Activated CD4-positive, CD25-positive, alpha-beta regulatory T cell treated with anti-CD3 and anti-CD28 coated beads, Interleukin-2, amount 50 U/mL, for 72 hours (primary cell): ENCODE results near the gene POU2F1.
"Not testable (repeated sequence)": the region's sequence is repeated elsewhere in the genome, so short reads cannot be mapped to it uniquely, and the experiment has no call there.

Experiments used
- DNase-seq: peaks from one replicate; pipeline ENCODE4 v3.0.0; 2021

The POU2F1 gene

DNA sequence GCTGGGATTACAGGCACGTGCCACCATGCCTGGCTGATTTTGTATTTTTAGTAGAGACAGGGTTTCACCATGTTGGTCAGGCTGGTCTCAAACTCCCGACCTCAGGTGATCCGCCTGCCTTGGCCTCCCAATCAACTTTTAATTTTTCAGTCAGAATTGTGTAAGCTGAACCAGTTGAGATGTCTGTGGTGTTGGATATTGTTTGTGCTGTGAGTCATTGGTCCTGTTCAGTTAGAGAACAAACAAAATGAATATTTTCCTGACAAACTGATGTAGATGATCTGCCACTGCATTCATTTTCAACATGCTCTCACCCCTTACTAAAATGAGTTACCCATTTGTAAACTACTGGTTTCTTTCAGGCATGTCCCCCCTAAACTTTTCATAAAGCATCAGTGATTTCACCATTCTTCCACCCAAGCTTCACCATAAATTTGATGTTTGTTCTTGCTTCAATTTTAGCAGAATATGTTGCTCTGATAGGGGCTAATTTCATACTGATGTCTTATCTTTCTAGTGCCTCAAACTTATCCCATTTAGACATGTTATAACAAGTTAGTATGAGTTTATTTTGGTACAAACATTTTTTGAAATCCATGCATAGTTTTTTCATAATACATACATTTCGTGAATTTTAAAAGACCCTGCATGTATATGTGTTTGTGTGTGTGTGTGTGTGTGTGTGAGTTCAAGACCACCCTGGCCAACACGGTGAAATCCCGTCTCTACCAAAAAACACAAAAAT, 15.2 kb upstream of the POU2F1 start:
- not testable (repeated sequence) for DNase-seq

DNA sequence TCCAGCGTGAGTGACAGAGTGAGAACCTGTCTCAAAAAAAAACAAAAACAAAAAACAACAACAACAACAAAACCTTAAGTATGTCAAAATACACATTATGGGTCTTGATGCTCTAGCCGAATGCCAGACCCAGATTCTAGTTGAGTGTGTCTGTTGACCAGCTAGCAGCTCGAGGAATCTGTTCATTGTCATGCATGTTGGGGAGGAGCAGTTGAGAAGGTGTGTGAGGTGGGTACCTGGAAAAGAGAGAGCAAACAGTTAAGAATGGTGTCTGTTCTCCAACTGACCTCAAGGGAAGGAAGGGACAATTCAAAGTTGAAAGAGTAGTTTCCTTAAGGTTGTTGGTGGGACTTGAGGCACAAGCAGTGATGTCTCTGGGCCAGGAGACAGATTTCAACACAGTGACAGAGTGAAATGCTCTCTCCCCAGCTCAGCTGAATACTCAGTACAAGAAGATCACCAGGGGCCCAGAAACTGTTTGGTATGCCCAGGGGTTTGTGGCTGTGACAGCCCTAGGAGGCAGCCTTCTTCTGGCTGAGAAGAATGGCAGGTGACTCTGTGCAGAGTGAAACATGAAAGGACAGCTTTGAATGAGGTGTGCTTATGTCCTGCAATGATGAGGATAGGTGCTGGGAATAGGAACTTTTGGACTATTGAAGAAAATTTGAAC, 14.4 kb upstream of the POU2F1 start:
- no peak for DNase-seq

DNA sequence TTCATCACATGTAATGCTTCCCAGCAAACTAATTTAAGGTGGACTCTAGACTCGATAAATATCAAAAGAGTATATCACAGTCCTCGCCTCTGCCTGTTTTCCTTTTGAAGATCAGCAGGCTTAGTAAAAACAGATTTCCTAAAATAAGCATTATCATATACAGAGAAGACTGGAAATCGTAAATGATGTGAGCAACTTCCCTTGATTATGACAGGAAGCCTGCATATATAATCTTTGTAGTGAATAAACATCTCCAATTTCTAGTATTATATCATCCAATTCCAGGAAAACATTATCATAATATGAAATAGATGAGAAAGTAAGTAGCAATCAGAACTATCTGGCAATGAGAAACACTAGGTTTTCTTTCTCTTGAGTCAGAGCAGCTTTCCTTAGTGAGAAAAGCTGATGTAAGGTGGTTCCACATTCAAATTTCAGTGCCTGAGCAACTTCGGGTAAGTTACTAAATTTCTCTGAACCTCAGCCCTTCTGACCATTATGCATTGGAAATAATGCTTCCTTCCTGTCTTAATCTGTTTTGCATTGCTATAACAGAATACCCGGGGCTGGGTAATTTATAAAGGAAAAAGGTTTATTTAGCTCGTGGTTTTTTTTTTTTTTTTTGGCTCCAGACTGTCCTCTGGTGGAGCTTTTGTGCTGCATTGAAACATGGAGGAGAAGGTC, 12.6 kb upstream of the POU2F1 start:
- no peak for DNase-seq

DNA sequence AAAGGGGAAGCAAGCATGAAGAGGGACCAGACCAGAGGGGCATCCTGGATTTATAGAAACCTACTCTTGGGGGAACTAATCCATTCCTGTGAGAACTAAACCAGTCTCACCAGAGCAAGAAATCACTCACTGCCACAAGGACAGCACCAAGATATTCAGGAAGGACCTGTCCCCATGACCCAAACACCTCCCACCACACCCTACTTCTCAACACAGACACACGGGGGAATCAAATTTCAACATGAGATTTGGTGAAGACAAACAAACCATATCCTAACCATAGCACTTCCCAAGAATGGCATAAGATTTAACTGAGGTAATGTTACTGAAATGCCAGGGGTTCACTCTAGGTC, 12.1 kb upstream of the POU2F1 start:
- no peak for DNase-seq

DNA sequence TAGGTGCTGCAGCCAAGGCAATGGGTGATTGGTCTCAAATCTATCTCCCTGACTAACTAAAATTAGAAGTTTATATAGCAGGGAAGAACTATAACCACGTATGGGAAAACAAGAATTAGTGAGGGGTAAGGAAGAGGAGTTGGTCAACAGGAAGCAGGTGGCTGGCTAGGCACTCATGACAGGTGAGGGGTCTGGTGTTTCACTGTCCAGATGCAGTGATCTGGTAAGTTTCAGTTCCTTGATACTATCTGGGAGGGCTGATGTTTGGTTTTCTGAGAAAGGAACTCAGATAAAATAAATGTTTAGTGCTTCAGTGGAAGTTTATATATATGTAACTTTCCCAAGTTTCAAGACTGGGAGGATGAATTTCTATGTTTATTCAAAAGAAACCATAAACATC, 11.6 kb upstream of the POU2F1 start:
- DNase-seq = no peak

- no peak for DNase-seq
Measured at GRCh38 chr1:167210966-167211674, 9.6 kb upstream of the POU2F1 start.

DNA sequence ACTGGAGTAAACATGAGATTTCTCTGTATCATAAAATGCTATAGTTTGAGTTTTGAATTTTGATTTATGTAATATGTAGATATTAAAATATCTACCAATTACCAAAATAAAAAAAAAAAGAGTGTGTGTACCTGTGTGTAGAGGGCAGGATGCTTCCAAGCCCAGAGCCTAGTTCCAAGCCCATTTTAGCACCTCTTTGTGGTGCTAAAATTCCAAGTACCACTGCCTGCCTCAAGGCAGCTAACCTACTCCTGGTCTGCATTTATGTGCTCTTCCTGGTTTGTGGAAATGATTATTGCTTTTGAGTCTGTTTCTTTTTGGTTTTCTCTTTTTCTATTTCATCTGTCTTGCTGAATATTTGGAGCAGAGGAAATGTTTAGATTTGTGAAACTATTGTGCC, 8.7 kb upstream of the POU2F1 start:
- DNase-seq = no peak

- DNase-seq = no peak
Measured at GRCh38 chr1:167216809-167217208, 3.9 kb upstream of the POU2F1 start.

DNA sequence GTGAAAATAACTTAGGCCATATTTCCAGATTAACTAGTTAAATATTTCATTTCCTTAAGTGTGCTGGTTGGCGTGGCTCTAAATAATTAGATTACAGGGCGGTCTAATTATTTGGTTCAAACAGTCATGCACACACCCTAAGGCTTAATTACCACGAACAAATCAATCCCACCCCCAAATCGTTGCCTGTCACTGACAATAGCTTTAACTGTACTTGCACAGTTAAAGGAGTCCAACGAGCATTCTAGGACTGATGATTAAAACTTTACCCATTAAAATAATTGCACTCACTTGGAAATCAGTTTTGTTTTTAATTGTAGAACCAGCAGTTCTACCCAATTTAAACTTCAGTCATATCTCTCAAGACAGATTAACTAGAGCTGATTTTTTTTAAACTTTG, 1.5 kb upstream of the POU2F1 start:
- DNase-seq = no peak

- DNase-seq = peak; percentile 88
Measured at GRCh38 chr1:167219646-167220536, 795 bp upstream of the POU2F1 start.

DNA sequence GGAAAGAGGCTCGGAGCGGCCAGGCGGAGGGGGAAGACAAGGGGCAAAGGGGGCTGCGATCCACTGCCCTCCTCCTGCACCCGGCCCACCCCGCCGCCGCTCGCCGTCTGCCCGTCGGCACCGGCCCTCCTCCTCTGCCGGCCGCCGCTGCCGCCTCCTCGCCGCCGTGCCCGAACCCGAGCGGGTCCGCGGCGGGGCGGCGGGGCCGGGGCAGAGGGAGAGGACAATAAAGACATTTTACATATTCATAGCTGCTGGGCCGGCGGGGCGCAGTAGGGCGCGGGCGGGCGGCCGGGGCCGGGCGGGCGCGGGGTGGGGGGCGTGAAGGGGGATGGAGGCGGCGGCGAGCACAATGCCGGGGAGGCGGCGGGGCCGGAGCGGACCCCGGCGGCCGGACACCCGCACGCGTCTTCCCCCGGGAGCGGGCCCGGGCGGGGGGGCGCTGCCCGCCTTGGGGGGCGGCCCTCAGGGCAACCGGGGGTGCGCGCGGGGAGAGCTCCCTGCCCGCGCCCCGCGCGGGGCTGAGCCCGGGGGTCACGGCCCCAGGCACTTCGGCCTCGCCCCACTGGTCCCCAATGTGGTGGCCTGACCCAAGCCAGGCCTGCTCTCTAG, 546 bp downstream of the POU2F1 start:
- no peak for DNase-seq

DNA sequence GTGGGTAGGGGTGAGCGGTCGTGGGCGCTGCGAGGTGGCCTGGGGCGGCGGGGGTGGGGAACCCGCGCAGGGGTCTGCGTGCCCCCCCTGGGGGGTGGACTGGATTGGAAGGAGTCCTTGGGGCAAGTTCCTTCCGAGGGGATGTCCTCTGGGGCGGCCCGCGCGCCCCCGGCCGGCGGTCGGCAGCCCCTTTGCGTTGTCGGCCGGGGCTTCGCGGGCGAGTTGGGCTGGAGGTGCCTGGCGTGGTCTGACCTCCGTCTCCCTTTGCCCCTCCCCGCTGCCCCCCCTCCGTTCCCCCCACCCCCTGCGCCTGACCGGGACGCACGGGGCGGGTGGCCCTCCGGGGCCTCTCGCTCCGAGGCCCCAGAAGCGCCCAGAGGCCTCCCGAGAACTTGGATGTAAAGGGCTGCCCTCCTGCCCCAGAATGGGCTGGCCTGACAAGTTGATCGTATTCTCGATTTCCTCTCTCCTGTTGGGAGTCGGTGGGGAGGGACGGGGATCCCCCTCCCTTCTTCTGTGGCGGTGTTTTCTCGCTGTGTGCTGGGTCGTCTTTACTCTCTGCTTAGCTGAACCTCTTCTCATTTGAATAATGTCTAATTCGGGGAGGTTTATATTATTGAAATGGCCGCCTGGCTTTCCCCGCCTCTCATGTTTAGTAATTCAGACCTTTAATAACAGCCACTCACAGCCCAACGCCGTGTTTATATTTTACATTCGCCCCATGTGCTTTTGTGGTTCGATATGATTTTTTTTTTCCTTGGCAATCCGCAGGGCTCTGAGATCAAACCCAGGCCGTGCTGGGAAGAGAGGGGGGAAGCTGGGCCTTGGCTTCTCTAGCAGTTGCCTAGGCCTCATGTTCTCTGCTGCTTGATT, 1.3 kb downstream of the POU2F1 start:
- DNase-seq = peak; percentile 74

GRCh38 chr1:167223144-167224103, 2.7 kb downstream of the POU2F1 start:
- no peak for DNase-seq

DNA sequence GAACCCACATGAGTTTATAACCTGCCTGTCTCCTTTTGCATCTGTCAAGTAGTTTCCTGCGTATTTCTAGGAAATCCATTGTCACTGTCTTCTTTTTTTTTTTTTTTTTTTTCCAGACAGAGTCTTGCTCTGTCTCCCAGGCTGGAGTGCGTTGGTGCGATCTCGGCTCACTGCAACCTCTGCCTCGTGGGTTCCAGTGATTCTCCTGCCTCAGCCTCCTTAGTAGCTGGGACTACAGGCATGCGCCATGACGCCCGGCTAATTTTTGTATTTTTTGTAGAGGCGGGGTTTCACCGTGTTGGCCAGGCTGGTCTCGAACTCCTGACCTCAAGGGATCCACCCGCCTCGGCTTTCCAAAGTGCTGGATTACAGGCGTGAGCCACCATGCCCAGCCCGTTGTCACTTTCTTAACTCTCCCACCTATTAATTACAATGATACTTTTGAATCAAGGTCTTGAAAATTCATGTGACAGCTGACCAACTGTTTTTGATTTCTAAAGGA, 4.1 kb downstream of the POU2F1 start:
- DNase-seq = not testable (repeated sequence)

DNA sequence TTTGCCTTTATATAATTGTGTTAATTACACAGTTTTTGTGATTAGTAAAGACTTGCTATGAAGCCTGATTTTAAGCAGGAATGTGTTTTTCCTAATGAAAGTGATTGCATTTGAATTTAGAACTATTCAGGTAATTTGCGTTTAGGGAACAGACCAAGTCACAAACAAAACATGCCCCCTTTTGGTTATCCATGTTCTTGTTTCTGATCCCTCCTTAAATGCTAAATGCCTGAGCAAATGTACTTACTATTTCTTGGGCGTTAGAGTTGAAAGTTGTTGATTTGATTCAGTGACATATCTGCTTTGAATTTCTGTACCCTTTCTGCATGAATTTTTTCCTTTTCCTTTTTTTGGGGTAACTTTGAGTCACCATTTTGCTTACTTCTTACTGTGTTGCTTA, 5.2 kb downstream of the POU2F1 start:
- no peak for DNase-seq

- no peak for DNase-seq
Measured at GRCh38 chr1:167227934-167228378, 7.3 kb downstream of the POU2F1 start.

DNA sequence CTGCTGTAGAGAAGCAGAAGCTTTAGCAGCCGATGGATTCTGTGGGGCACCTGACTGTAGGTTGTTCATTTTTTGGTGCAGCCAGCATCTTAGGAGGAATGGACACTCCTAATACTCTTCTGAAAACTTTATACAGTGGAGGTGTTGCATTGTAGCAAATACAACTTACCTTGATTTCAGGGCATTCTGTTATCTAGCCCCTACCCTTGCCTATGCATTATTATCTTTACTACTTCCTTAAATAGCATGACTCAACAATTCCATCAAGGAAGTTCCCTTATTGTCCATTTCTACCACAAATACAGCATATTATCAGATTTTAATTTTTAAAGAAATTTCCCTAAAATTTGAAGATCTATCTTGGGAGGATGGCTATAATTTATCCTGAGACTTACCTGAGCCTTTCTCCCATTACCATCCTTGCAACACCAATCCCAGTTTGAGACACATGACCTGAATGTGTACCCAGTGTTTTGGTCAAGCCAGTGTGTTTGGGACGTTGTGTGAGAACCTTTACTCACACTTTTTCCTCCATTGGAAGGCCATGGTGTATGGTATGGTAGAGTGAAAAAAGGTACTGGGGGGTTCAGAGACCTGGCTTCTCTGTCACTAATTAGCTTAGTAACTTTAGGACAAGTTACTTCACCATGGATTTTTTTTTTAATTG, 9.2 kb downstream of the POU2F1 start:
- DNase-seq = no peak

DNA sequence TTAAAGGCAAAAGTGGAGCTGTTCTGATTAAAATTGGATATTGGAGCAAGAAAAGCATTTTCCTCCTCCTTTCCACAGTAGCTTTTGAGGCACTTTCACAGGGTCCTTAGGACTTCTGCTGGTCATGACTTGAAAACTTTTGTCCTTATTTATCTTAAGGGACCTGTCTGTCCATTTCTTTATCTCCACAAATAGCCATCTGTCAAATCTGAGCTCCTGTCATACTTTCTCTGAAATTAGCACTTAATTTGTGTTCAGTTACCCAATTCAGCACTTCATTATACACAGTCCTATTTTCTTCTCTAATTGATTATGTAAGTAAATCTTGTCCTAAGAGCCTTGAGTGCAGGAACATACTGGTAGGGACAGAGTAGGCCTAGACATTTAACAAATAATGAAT, 9.8 kb downstream of the POU2F1 start:
- no peak for DNase-seq

DNA sequence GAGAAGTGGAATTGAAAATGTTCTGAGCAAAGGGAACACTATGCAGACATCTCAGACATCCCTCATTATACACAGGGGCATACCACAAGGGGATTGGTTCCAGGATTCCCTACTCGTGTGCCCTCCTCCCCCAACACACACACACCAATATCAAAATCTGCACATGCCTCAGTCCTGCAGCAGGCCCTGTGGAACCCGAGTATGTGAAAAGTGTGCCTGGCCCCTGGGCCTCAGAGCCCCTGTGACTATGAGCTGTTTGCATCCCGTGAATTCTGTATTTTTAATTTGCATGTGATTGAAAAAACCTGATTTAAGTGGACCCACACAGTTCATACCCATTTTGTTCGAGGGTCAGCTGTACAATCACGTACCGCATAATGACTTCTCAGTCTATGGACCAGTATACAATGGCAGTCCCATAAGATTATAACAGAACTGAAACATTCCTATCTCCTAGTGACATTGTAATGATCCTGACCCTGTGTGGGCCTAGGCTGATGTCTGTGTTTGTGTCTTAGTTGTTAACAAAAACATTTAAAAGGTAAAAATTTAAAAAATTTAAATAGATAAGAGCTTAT, 11.3 kb downstream of the POU2F1 start:
- no peak for DNase-seq
